ENCODE data around the gene RILPL2.
"Not testable (repeated sequence)": the region's sequence is repeated elsewhere in the genome, so short reads cannot be mapped to it uniquely, and the experiment has no call there.

RILPL2 gene

GRCh38 chr12:123408619-123409018 lies 27.9 kb downstream of the RILPL2 start:
- intact Hi-C loops (cut with DNase I): not testable (repeated sequence)
- DNase-seq: peak in 1 of 10 donors; percentile 58

GRCh38 chr12:123407934-123408333 lies 28.6 kb downstream of the RILPL2 start:
- intact Hi-C loops (cut with DNase I): not testable (repeated sequence)
- DNase-seq: peak in 1 of 10 donors; percentile 10

GRCh38 chr12:123407269-123407668 lies 29.2 kb downstream of the RILPL2 start:
- intact Hi-C loops (cut with DNase I); DNase-seq: not testable (repeated sequence)

- intact Hi-C loops (cut with DNase I): no loop called here
- DNase-seq: no peak
Measured at GRCh38 chr12:123404581-123404980, 31.9 kb downstream of the RILPL2 start.

GRCh38 chr12:123401753-123402683 lies 34.5 kb downstream of the RILPL2 start:
- DNase-seq: peak in 4 of 10 donors; percentile 22 to 90 (median 62)
- intact Hi-C loops (cut with DNase I): no loop called here

- intact Hi-C loops (cut with DNase I): no loop called here
- peak in 1 of 10 donors; percentile 67 for DNase-seq
Measured at GRCh38 chr12:123399255-123399617, 37.2 kb downstream of the RILPL2 start.

- intact Hi-C loops (cut with DNase I): no loop called here
- peak in 8 of 10 donors; percentile 28 to 90 (median 58) for DNase-seq
Measured at GRCh38 chr12:123398550-123399254, 37.8 kb downstream of the RILPL2 start.

GRCh38 chr12:123398177-123398549 lies 38.3 kb downstream of the RILPL2 start:
- peak in 1 of 10 donors; percentile 73 for DNase-seq
- intact Hi-C loops (cut with DNase I): no loop called here

GRCh38 chr12:123397400-123397799 lies 39.1 kb downstream of the RILPL2 start:
- intact Hi-C loops (cut with DNase I): no loop called here
- DNase-seq: no peak

- intact Hi-C loops (cut with DNase I): no loop called here
- peak in 3 of 10 donors; percentile 76 to 86 (median 84) for DNase-seq
Measured at GRCh38 chr12:123396954-123397353, 39.5 kb downstream of the RILPL2 start.

- intact Hi-C loops (cut with DNase I): no loop called here
- no peak for DNase-seq
Measured at GRCh38 chr12:123396543-123396942, 39.9 kb downstream of the RILPL2 start.

- DNase-seq: no peak
- intact Hi-C loops (cut with DNase I): no loop called here
Measured at GRCh38 chr12:123395236-123395635, 41.2 kb downstream of the RILPL2 start.

GRCh38 chr12:123393747-123394146 lies 42.7 kb downstream of the RILPL2 start:
- intact Hi-C loops (cut with DNase I): no loop called here
- no peak for DNase-seq

- DNase-seq: no peak
- intact Hi-C loops (cut with DNase I): no loop called here
Measured at GRCh38 chr12:123391546-123392343, 44.7 kb downstream of the RILPL2 start.

- intact Hi-C loops (cut with DNase I): no loop called here
- DNase-seq: no peak
Measured at GRCh38 chr12:123390498-123391426, 45.7 kb downstream of the RILPL2 start.

- DNase-seq: peak in 3 of 10 donors; percentile 40 to 89 (median 76)
Measured at GRCh38 chr12:123389560-123390351, 46.7 kb downstream of the RILPL2 start.

GRCh38 chr12:123388951-123389559 lies 47.4 kb downstream of the RILPL2 start:
- intact Hi-C loops (cut with DNase I): loop anchor here (2.0 to 10.0 kb wide), 2 partner anchors 146 to 194 kb away; partner anchors contain the start of gene RILPL1
- no peak for DNase-seq

More at GRCh38 chr12:123389560-123390351, 46.7 kb downstream of the RILPL2 start:
- intact Hi-C loops (cut with DNase I): loop anchor here (2.0 to 10.0 kb wide), 2 partner anchors 145 to 193 kb away; partner anchors contain the start of gene RILPL1

Data from posterior cingulate gyrus (tissue), 11 donors.